A549 (cell line): ENCODE measurements around the gene VWF. TPM values are rescaled to one million over a fixed set of nuclear protein-coding genes. Genes with fewer than 3 reads are reported as not detected.

ENCODE experiments used
- ATAC-seq, 2 experiments: fragments of 200-7000 bp in 1 of 2; fragments of >200 bp in 1 of 2; cut with Nextera tagmentation in 1 of 2; cut with Tn5 transposase in 1 of 2; 3 replicates each; pipeline versions ENCODE4 v1.8.0 to v1.9.1; 2018 to 2020; ENCODE audit warnings: mild to moderate bottlenecking in 1 of 2, moderate library complexity in 1 of 2
- CTCF ChIA-PET: fragments of 300-600 bp; sonication (Branson Sonifier 250); formaldehyde crosslinking; extraction: SDS; loops from one replicate; lab custom pipeline; 2021; ENCODE audit warnings: antibody characterized with exemption, inconsistent platforms; lab: Yijun Ruan, JAX
- POLR2A ChIA-PET: fragments of 350-600 bp; formaldehyde crosslinking; extraction: SDS; loops from one replicate; lab custom pipeline; 2021; ENCODE audit warnings: antibody characterized with exemption, inconsistent platforms; lab: Yijun Ruan, JAX
- DNase-seq, 2 experiments: peaks; one replicate each; pipeline versions ENCODE4 v3.0.0 to v3.0.0-alpha.2; 2011 to 2016; ENCODE audit warnings: low read depth in 1 of 2, low spot score in 1 of 2
- FAIRE-seq: peaks from 2 replicates; lab custom pipeline; 2011; peaks lifted over from hg19 to GRCh38; lab: Jason Lieb, UNC
- H3K27ac ChIP-seq, 2 experiments: fragments of >200 bp; sonication (Bioruptor Twin); formaldehyde crosslinking; 3 replicates each; pipeline ENCODE4 v1.5.1; 2016 to 2017
- H3K4me1 ChIP-seq: fragments of >200 bp; sonication (Bioruptor Twin); formaldehyde crosslinking; 3 replicates; pipeline ENCODE4 v1.6.1; 2016
- H3K4me2 ChIP-seq: fragments of >200 bp; sonication (Bioruptor Twin); formaldehyde crosslinking; 3 replicates; pipeline ENCODE4 v1.6.1; 2016
- H3K4me3 ChIP-seq: fragments of >200 bp; sonication (Bioruptor Twin); formaldehyde crosslinking; 3 replicates; pipeline ENCODE4 v1.5.1; 2016
- H3K9me3 ChIP-seq: fragments of >200 bp; sonication (Bioruptor Twin); formaldehyde crosslinking; 3 replicates; pipeline ENCODE4 v1.6.1; 2016
- ATOH8 ChIP-seq: fragments of 250-450 bp; sonication (Bioruptor Pico); IDR thresholded peaks from 2 replicates; pipeline ENCODE4 v1.5.0; 2020; ENCODE audit warnings: low read depth, mild to moderate bottlenecking, moderate library complexity
- BHLHE40 ChIP-seq: IDR thresholded peaks from 2 replicates; pipeline ENCODE4 v1.6.1; 2012; ENCODE audit warnings: low read depth, low read length, inconsistent platforms
- CBX2 ChIP-seq: fragments of 200-600 bp; sonication (generic); IDR thresholded peaks from 2 replicates; pipeline ENCODE4 v1.6.1; 2016; ENCODE audit warnings: low read depth, mild to moderate bottlenecking, borderline replicate concordance
- CEBPB ChIP-seq, 2 experiments: fragments of >200 bp in 1 of 2; sonication (Bioruptor Twin) in 1 of 2; formaldehyde crosslinking in 1 of 2; IDR thresholded peaks; 2 replicates each; pipeline ENCODE4 v1.6.1; 2012 to 2016
- CHD4 ChIP-seq: fragments of 200-600 bp; sonication (generic); IDR thresholded peaks from 2 replicates; pipeline ENCODE4 v1.6.1; 2016; ENCODE audit warnings: antibody characterized with exemption, mild to moderate bottlenecking, borderline replicate concordance
- CTCF ChIP-seq: fragments of >200 bp; sonication (Bioruptor Twin); formaldehyde crosslinking; IDR thresholded peaks from 3 replicates; pipeline ENCODE4 v1.5.1; 2016
- E2F6 ChIP-seq: IDR thresholded peaks from 2 replicates; pipeline ENCODE4 v1.6.1; 2012; ENCODE audit warnings: low read depth, borderline replicate concordance
- EHF ChIP-seq: fragments of 250-450 bp; sonication (Bioruptor Pico); IDR thresholded peaks from 2 replicates; pipeline ENCODE4 v1.5.0; 2020; ENCODE audit warnings: mild to moderate bottlenecking
- EHMT2 ChIP-seq: fragments of 200-600 bp; sonication (generic); IDR thresholded peaks from 2 replicates; pipeline ENCODE4 v1.6.1; 2016; ENCODE audit warnings: antibody characterized with exemption, low read depth, mild to moderate bottlenecking, moderate library complexity
- ESRRA ChIP-seq: fragments of 150-350 bp; IDR thresholded peaks from 2 replicates; pipeline ENCODE4 v1.6.1; 2014; ENCODE audit warnings: mild to moderate bottlenecking, low read length, borderline replicate concordance
- HES2 ChIP-seq: fragments of >200 bp; sonication (Bioruptor Twin); formaldehyde crosslinking; IDR thresholded peaks from 2 replicates; pipeline ENCODE4 v1.6.1; 2016
- JUNB ChIP-seq: fragments of >200 bp; sonication (Bioruptor Twin); formaldehyde crosslinking; IDR thresholded peaks from 2 replicates; pipeline ENCODE4 v1.6.1; 2016
- KDM5A ChIP-seq: fragments of 200-600 bp; sonication (generic); IDR thresholded peaks from 2 replicates; pipeline ENCODE4 v1.6.1; 2016; ENCODE audit warnings: antibody characterized with exemption, mild to moderate bottlenecking
- MAX ChIP-seq: IDR thresholded peaks from 2 replicates; pipeline ENCODE4 v1.6.1; 2012
- MAZ ChIP-seq: fragments of 150-350 bp; IDR thresholded peaks from 2 replicates; pipeline ENCODE4 v1.6.1; 2014; ENCODE audit warnings: antibody characterized with exemption, low read depth, low read length, borderline replicate concordance
- MYC ChIP-seq: IDR thresholded peaks from 2 replicates; pipeline ENCODE4 v1.6.1; 2012; ENCODE audit warnings: mild to moderate bottlenecking, inconsistent platforms, low read length, improper control_type of control experiment, borderline replicate concordance
- NFE2L2 ChIP-seq: fragments of 150-350 bp; conservative IDR thresholded peaks from 2 replicates; pipeline ENCODE4 v1.6.1; 2014; ENCODE audit warnings: low read length
- NR3C1 ChIP-seq: fragments of >200 bp; sonication (Bioruptor Twin); formaldehyde crosslinking; IDR thresholded peaks from 3 replicates; pipeline ENCODE4 v1.6.1; 2017
- PBX3 ChIP-seq: IDR thresholded peaks from 2 replicates; pipeline ENCODE4 v1.6.1; 2012
- PHF8 ChIP-seq: fragments of 200-600 bp; sonication (generic); IDR thresholded peaks from 2 replicates; pipeline ENCODE4 v1.6.1; 2016; ENCODE audit warnings: low read depth, mild to moderate bottlenecking, antibody characterized with exemption, moderate library complexity, borderline replicate concordance
- RAD21 ChIP-seq, 2 experiments: fragments of >200 bp in 1 of 2; sonication (Bioruptor Twin) in 1 of 2; formaldehyde crosslinking in 1 of 2; IDR thresholded peaks in 1 of 2; conservative IDR thresholded peaks in 1 of 2; 2 replicates in 1 of 2; 3 replicates in 1 of 2; pipeline ENCODE4 v1.6.1; 2012 to 2018; ENCODE audit warnings: inconsistent platforms in 1 of 2
- RCOR1 ChIP-seq: fragments of 150-350 bp; IDR thresholded peaks from 2 replicates; pipeline ENCODE4 v1.6.1; 2014; ENCODE audit warnings: antibody characterized with exemption, low read length, low read depth
- RFX5 ChIP-seq: fragments of 450-650 bp; IDR thresholded peaks from 2 replicates; pipeline ENCODE4 v1.7.1; 2014; ENCODE audit warnings: antibody characterized with exemption, mild to moderate bottlenecking, moderate library complexity
- RNF2 ChIP-seq: fragments of 200-600 bp; sonication (generic); IDR thresholded peaks from 2 replicates; pipeline ENCODE4 v1.6.1; 2016; ENCODE audit warnings: low read depth, mild to moderate bottlenecking, antibody characterized with exemption, moderate library complexity, borderline replicate concordance
- SMC3 ChIP-seq: fragments of >200 bp; sonication (Bioruptor Twin); formaldehyde crosslinking; IDR thresholded peaks from 3 replicates; pipeline ENCODE4 v1.6.1; 2018; ENCODE audit warnings: inconsistent platforms
- SREBF2 ChIP-seq: fragments of 450-650 bp; IDR thresholded peaks from 2 replicates; pipeline ENCODE4 v1.6.1; 2014; ENCODE audit warnings: mild to moderate bottlenecking, moderate library complexity
- TFCP2L1 ChIP-seq: fragments of 250-450 bp; sonication (Bioruptor Pico); IDR thresholded peaks from 2 replicates; pipeline ENCODE4 v1.5.0; 2021; ENCODE audit warnings: mild to moderate bottlenecking
- USF2 ChIP-seq: fragments of 450-650 bp; IDR thresholded peaks from 2 replicates; pipeline ENCODE4 v1.6.1; 2014; ENCODE audit warnings: antibody characterized with exemption
- ZFP36 ChIP-seq: fragments of 450-650 bp; IDR thresholded peaks from 2 replicates; pipeline ENCODE4 v1.6.1; 2014; ENCODE audit warnings: borderline replicate concordance; ENCODE audit not compliant: partially characterized antibody
- WGBS: methylation state at CpG from one replicate; pipeline ENCODE4 v1.1.6; 2017; ENCODE audit errors: missing lambda C conversion rate; 5-methylcytosine and 5-hydroxymethylcytosine counted together
- polyA plus RNA-seq, 4 experiments: library from polyadenylated mRNA; depleted of rRNA in 3 of 4; stranded (reverse); fragments of >200 nt; fragmentation: RNase III in 1 of 4; extraction: RNeasy Plus Mini Kit Qiagen cat#74134 plus additional on column Dnase treatment in 1 of 4; gene quantifications; 2 replicates in 3 of 4; 3 replicates in 1 of 4; pipeline ENCODE4 v1.2.3, GENCODE V29; 2011 to 2017

Gene VWF
- polyA plus RNA-seq, 2 of the 4 experiments (the other 2 are of a cell fraction), result 0.01 TPM; not detected in 1

GRCh38 chr12:6038160-6038559 is 86.3 kb downstream of the VWF start:
- TF ChIP-seq RCOR1, result no peak
- TF ChIP-seq SMC3, result peak; percentile 63
- no peak for TF ChIP-seq NFE2L2
- TF ChIP-seq CTCF, result peak; percentile 65
- TF ChIP-seq MAZ, result no peak
- TF ChIP-seq MAX, result 0 out of 2 replicates have a peak, but pooled peaks have one; percentile 18
- no peak for TF ChIP-seq ATOH8 (CRISPR knock-in tag)
- no peak for TF ChIP-seq CEBPB (IDR thresholded peaks at IDR 0.05)
- TF ChIP-seq HES2, result no peak
- TF ChIP-seq SREBF2, result no peak
- TF ChIP-seq E2F6, result no peak
- no peak for TF ChIP-seq ZFP36
- TF ChIP-seq TFCP2L1 (CRISPR knock-in tag), result no peak
- TF ChIP-seq RNF2, result no peak
- TF ChIP-seq NR3C1, result no peak
- no peak for TF ChIP-seq EHF (CRISPR knock-in tag)
- no peak for TF ChIP-seq EHMT2
- TF ChIP-seq CBX2, result no peak
- TF ChIP-seq BHLHE40, result no peak
- TF ChIP-seq RAD21 (conservative IDR thresholded peaks at IDR 0.05 in 1 of 2, IDR thresholded peaks at IDR 0.05 in 1 of 2), result peak; percentile 32 to 64; a peak in 2 of 5 replicates
- TF ChIP-seq JUNB, result no peak
- no peak for TF ChIP-seq ESRRA
- no peak for TF ChIP-seq CHD4
- no peak for TF ChIP-seq RFX5
- Histone ChIP-seq H3K9me3 (no peaks in the 10 kb centered on the region), H3K4me3 (no peak overlapping the region), H3K4me1 (no peaks in the 10 kb centered on the region), H3K4me2 (no peak overlapping the region), H3K27ac (no peak overlapping the region)
- ATAC-seq (peak; percentile 57 to 90), DNase-seq (peak; percentile 77 to 93), FAIRE-seq (peak; percentile 96)
- ChIA-PET CTCF (interaction anchor here (0.6 to 15.4 kb wide), 24 partner anchors 8 to 455 kb away, joined by 3 to 361 read pairs (median 6); no protein-coding TSS in a partner anchor), POLR2A (interaction anchor here (1.5 kb wide), 1 partner anchor 50 kb away, joined by 4 read pairs; no protein-coding TSS in a partner anchor)
- WGBS, result 17% methylated on average over 8 of the region's 8 CpGs

- H3K27ac ChIP-seq, result no peak overlapping the region
- no peak overlapping the region for H3K4me2 ChIP-seq
- WGBS, result 68% methylated on average over 9 of the region's 9 CpGs
- POLR2A ChIA-PET, result interaction anchor here (1.5 kb wide), 1 partner anchor 49 kb away, joined by 4 read pairs; no protein-coding TSS in a partner anchor
- CTCF ChIA-PET, result interaction anchor here (0.8 to 15.4 kb wide), 20 partner anchors 9 to 292 kb away, joined by 3 to 361 read pairs (median 7); no protein-coding TSS in a partner anchor
- DNase-seq (no peak), ATAC-seq (no peak), FAIRE-seq (no peak)
- no peaks in the 10 kb centered on the region for H3K9me3 ChIP-seq
- no peaks in the 10 kb centered on the region for H3K4me1 ChIP-seq
- no peak overlapping the region for H3K4me3 ChIP-seq
- TF ChIP-seq MYC, result no peak
- no peak for TF ChIP-seq CTCF
- TF ChIP-seq PBX3, result no peak
- TF ChIP-seq PHF8, result no peak
- no peak for TF ChIP-seq JUNB
- TF ChIP-seq USF2, result no peak
- TF ChIP-seq RCOR1, result no peak
- no peak for TF ChIP-seq KDM5A
These were observed 87.0 kb downstream of the VWF start for GRCh38 chr12:6037459-6037858.
